Activated naive CD8-positive, alpha-beta T cell (primary cell): Measurements from ENCODE around the gene CPSF7.

Experiments used
- H3K27ac Mint-ChIP-seq: one replicate; pipeline ENCODE4 v1.8.0; 2021; ENCODE audit warnings: mixed read lengths
- H3K27me3 Mint-ChIP-seq: one replicate; pipeline ENCODE4 v1.8.0; 2021; ENCODE audit warnings: mixed read lengths
- H3K36me3 Mint-ChIP-seq: one replicate; pipeline ENCODE4 v1.8.0; 2021; ENCODE audit warnings: mixed read lengths
- H3K4me1 Mint-ChIP-seq: one replicate; pipeline ENCODE4 v1.8.0; 2021; ENCODE audit warnings: low read depth, mixed read lengths
- H3K4me3 Mint-ChIP-seq: one replicate; pipeline ENCODE4 v1.8.0; 2021; ENCODE audit warnings: mild to moderate bottlenecking, mixed read lengths
- H3K9me3 Mint-ChIP-seq: one replicate; pipeline ENCODE4 v1.8.0; 2021; ENCODE audit warnings: low read depth, mixed read lengths

The CPSF7 gene

GRCh38 chr11:61361237-61361740, 68.5 kb downstream of the CPSF7 start:
- no peaks in the 10 kb centered on the region for H3K36me3 Mint-ChIP-seq
- peak overlapping the region; percentile 98 for H3K27ac Mint-ChIP-seq
- H3K9me3 Mint-ChIP-seq: no peaks in the 10 kb centered on the region
- H3K4me3 Mint-ChIP-seq: peak overlapping the region; percentile 98
- H3K4me1 Mint-ChIP-seq: peaks cover 35% of the 10 kb centered on the region
- H3K27me3 Mint-ChIP-seq: no peaks in the 10 kb centered on the region

- Mint-ChIP-seq H3K9me3 (no peaks in the 10 kb centered on the region), H3K27ac (peak overlapping the region; percentile 46), H3K4me1 (peaks cover 35% of the 10 kb centered on the region), H3K36me3 (no peaks in the 10 kb centered on the region), H3K27me3 (no peaks in the 10 kb centered on the region), H3K4me3 (peak overlapping the region; percentile 35)
Measured at GRCh38 chr11:61359516-61359915, 70.3 kb downstream of the CPSF7 start.

GRCh38 chr11:61358566-61358965, 71.2 kb downstream of the CPSF7 start:
- Mint-ChIP-seq H3K36me3 (peaks cover under 1% of the 10 kb centered on the region), H3K4me1 (peaks cover 33% of the 10 kb centered on the region), H3K4me3 (no peak overlapping the region)

GRCh38 chr11:61357894-61358239, 71.9 kb downstream of the CPSF7 start:
- no peak overlapping the region for H3K27ac Mint-ChIP-seq
- H3K4me3 Mint-ChIP-seq: no peak overlapping the region
- H3K27me3 Mint-ChIP-seq: no peaks in the 10 kb centered on the region
- no peaks in the 10 kb centered on the region for H3K9me3 Mint-ChIP-seq
- H3K36me3 Mint-ChIP-seq: peaks cover 6% of the 10 kb centered on the region
- peaks cover 26% of the 10 kb centered on the region for H3K4me1 Mint-ChIP-seq

More at GRCh38 chr11:61358566-61358965, 71.2 kb downstream of the CPSF7 start:
- H3K27ac Mint-ChIP-seq: no peak overlapping the region
- no peaks in the 10 kb centered on the region for H3K27me3 Mint-ChIP-seq
- no peaks in the 10 kb centered on the region for H3K9me3 Mint-ChIP-seq

- Mint-ChIP-seq H3K4me3 (no peak overlapping the region), H3K9me3 (no peaks in the 10 kb centered on the region), H3K27me3 (no peaks in the 10 kb centered on the region), H3K36me3 (peaks cover 9% of the 10 kb centered on the region), H3K27ac (no peak overlapping the region), H3K4me1 (peaks cover 24% of the 10 kb centered on the region)
Measured at GRCh38 chr11:61357233-61357893, 72.4 kb downstream of the CPSF7 start.

GRCh38 chr11:61356706-61357105, 73.1 kb downstream of the CPSF7 start:
- peaks cover 9% of the 10 kb centered on the region for H3K36me3 Mint-ChIP-seq
- no peaks in the 10 kb centered on the region for H3K27me3 Mint-ChIP-seq
- peak overlapping the region; percentile 54 for H3K27ac Mint-ChIP-seq
- no peaks in the 10 kb centered on the region for H3K9me3 Mint-ChIP-seq
- peaks cover 22% of the 10 kb centered on the region for H3K4me1 Mint-ChIP-seq
- no peak overlapping the region for H3K4me3 Mint-ChIP-seq

- Mint-ChIP-seq H3K4me3 (no peak overlapping the region), H3K4me1 (peaks cover 8% of the 10 kb centered on the region)
Measured at GRCh38 chr11:61354208-61354607, 75.6 kb downstream of the CPSF7 start.

GRCh38 chr11:61353131-61354067, 76.4 kb downstream of the CPSF7 start:
- H3K4me1 Mint-ChIP-seq: peaks cover 6% of the 10 kb centered on the region
- H3K27me3 Mint-ChIP-seq: no peaks in the 10 kb centered on the region
- H3K36me3 Mint-ChIP-seq: peaks cover 11% of the 10 kb centered on the region
- no peak overlapping the region for H3K27ac Mint-ChIP-seq
- H3K9me3 Mint-ChIP-seq: no peaks in the 10 kb centered on the region
- H3K4me3 Mint-ChIP-seq: no peak overlapping the region

More at GRCh38 chr11:61354208-61354607, 75.6 kb downstream of the CPSF7 start:
- Mint-ChIP-seq H3K27me3 (no peaks in the 10 kb centered on the region), H3K27ac (no peak overlapping the region), H3K36me3 (peaks cover 11% of the 10 kb centered on the region), H3K9me3 (no peaks in the 10 kb centered on the region)
